SU-DHL-6 (cell line): ENCODE data around the gene NEK6.

ENCODE experiments used
- CTCF ChIP-seq: fragments of 200-600 bp; sonication (generic); IDR thresholded peaks from one replicate; pipeline ENCODE4 v1.5.1; 2017; ENCODE audit warnings: antibody characterized with exemption, mild to moderate bottlenecking, low read length, moderate library complexity; ENCODE audit not compliant: insufficient read depth, poor library complexity, severe bottlenecking
- EZH2phosphoT487 ChIP-seq: fragments of 200-600 bp; sonication (generic), shearing (Covaris generic); conservative IDR thresholded peaks from 2 replicates; pipeline ENCODE4 v1.6.1; 2018; ENCODE audit warnings: mild to moderate bottlenecking, antibody characterized with exemption, low read length, moderate library complexity, mixed read lengths

- TF ChIP-seq CTCF (no peak), EZH2phosphoT487 (no peak)
These were observed 86.0 kb downstream of the NEK6 start for GRCh38 chr9:124343533-124344290.
